Measurements from ENCODE around the gene NRN1L. TPM values are rescaled to one million over a fixed set of nuclear protein-coding genes. Genes with fewer than 3 reads are reported as not detected.
A peak's percentile ranks its signal among the peaks of the same experiment; 100 is the strongest.

The NRN1L gene
- total RNA-seq, 1 experiment from 2014 or later: 1.4 TPM

DNA sequence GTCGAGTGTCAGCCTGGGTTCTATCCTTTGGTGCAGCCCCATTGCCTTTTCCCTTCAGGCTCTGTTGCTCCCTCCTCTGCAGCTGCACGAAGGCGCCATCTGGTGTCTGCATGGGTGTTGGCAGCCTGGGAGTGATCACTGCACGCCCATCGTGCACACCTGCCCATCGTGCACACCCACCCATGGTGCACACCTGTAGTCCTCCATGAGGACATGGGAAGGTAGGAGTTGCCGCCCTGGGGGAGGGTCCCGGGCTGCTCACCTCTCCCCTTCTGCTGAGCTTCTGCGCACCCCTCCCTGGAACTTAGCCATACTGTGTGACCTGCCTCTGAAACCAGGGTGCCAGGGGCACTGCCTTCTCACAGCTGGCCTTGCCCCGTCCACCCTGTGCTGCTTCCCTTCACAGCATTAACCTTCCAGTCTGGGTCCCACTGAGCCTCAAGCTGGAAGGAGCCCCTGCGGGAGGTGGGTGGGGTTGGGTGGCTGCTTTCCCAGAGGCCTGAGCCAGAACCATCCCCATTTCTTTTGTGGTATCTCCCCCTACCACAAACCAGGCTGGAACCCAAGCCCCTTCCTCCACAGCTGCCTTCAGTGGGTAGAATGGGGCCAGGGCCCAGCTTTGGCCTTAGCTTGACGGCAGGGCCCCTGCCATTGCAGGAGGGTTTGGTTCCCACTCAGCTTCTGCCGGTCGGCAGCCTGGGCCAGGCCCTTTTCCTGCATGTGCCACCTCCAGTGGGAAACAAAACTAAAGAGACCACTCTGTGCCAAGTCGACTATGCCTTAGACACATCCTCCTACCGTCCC lies 44.1 kb downstream of the NRN1L start:
- Histone ChIP-seq H3K27ac (ENCODE audit: low read depth, low read length) (no peak overlapping the region), H3K79me2 (ENCODE audit: insufficient read depth, low read length) (0 out of 2 replicates have a peak, but pooled peaks cover 2% of the 10 kb centered on the region), H3K9ac (ENCODE audit: low read length) (no peak overlapping the region), H3K27me3 (ENCODE audit: insufficient read depth, low read length) (no peaks in the 10 kb centered on the region), H3K4me3 (replicated peaks in 1 of 2; ENCODE audit: low read depth in 1 of 2, low read length in 2 of 2) (no peak overlapping the region), H3K4me2 (ENCODE audit: low read length) (no peak overlapping the region), H3K9me2 (ENCODE audit: insufficient read depth) (no peaks in the 10 kb centered on the region), H3K4me1 (ENCODE audit: control insufficient read depth in 1 of 2, insufficient read depth in 2 of 2, low read length in 2 of 2) (no peaks in the 10 kb centered on the region; a peak in 1 of 4 replicates), H4K20me1 (ENCODE audit: insufficient read depth) (no peaks in the 10 kb centered on the region), H3K36me3 (ENCODE audit: control insufficient read depth in 1 of 2, insufficient read depth in 2 of 2, low read length in 2 of 2) (peaks cover 0 to 4% of the 10 kb centered on the region in 2 experiments; a peak in 2 of 4 replicates), H2AFZ (ENCODE audit: low read depth, low read length, poor library complexity, severe bottlenecking) (no peak overlapping the region), H3K9me3 (ENCODE audit: control insufficient read depth in 1 of 2, insufficient read depth in 1 of 2, low read depth in 1 of 2, low read length in 2 of 2) (no peaks in the 10 kb centered on the region)
- POLR2A ChIA-PET: no interaction called here
- CTCF ChIA-PET: interaction anchor here (0.7 to 1.3 kb wide), 5 partner anchors 43 to 407 kb away, joined by 3 to 5 read pairs (median 3); no protein-coding TSS in a partner anchor
- peak; percentile 24 for DNase-seq (ENCODE audit: low read depth, low spot score)
- intact Hi-C loops (cut with micrococcal nuclease): loop anchor here (1.0 kb wide), 2 partner anchors 45 to 256 kb away; no protein-coding TSS in a partner anchor
- peak; percentile 88 for ATAC-seq
- BruUV-seq (replicated peaks): no TSS peak
- RAD21 ChIA-PET (ENCODE audit: low non-redundant PET in 1 of 2, low total read pairs in 2 of 2, uncharacterized antibody in 2 of 2, unreplicated experiment in 2 of 2): no interaction called here
- peak; percentile 94 for TF ChIP-seq RAD21 (IDR thresholded peaks at IDR 0.05; ENCODE audit: low read depth)
- TF ChIP-seq, protein P1, sequence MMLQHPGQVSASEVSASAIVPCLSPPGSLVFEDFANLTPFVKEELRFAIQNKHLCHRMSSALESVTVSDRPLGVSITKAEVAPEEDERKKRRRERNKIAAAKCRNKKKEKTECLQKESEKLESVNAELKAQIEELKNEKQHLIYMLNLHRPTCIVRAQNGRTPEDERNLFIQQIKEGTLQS (IDR thresholded peaks at IDR 0.05): no peak
- TF ChIP-seq TCF7L2 (IDR thresholded peaks at IDR 0.05; ENCODE audit: borderline replicate concordance, extremely low read depth, insufficient read depth, insufficient read length): no peak
- TF ChIP-seq EGR1 (IDR thresholded peaks at IDR 0.05; ENCODE audit: low read depth): no peak
- TF ChIP-seq EZH2phosphoT487 (IDR thresholded peaks at IDR 0.05; ENCODE audit: borderline replicate concordance): no peak
- no peak for TF ChIP-seq EZH2 (IDR thresholded peaks at IDR 0.05)
- no peak for TF ChIP-seq POLR2A (IDR thresholded peaks at IDR 0.05; ENCODE audit: borderline replicate concordance, extremely low read depth, insufficient read depth, insufficient read length)
- TF ChIP-seq SRF (IDR thresholded peaks at IDR 0.05; ENCODE audit: low read depth): no peak
- TF ChIP-seq ELF1 (IDR thresholded peaks at IDR 0.05; ENCODE audit: borderline replicate concordance, low read depth): no peak
- TF ChIP-seq, protein P2, sequence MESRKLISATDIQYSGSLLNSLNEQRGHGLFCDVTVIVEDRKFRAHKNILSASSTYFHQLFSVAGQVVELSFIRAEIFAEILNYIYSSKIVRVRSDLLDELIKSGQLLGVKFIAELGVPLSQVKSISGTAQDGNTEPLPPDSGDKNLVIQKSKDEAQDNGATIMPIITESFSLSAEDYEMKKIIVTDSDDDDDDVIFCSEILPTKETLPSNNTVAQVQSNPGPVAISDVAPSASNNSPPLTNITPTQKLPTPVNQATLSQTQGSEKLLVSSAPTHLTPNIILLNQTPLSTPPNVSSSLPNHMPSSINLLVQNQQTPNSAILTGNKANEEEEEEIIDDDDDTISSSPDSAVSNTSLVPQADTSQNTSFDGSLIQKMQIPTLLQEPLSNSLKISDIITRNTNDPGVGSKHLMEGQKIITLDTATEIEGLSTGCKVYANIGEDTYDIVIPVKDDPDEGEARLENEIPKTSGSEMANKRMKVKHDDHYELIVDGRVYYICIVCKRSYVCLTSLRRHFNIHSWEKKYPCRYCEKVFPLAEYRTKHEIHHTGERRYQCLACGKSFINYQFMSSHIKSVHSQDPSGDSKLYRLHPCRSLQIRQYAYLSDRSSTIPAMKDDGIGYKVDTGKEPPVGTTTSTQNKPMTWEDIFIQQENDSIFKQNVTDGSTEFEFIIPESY (IDR thresholded peaks at IDR 0.05; ENCODE audit: extremely low read depth, insufficient replicate concordance, low read length): no peak
- no peak for TF ChIP-seq SIN3A (IDR thresholded peaks at IDR 0.05; ENCODE audit: low read depth)
- TF ChIP-seq YY1 (IDR thresholded peaks at IDR 0.05; ENCODE audit: extremely low read depth, insufficient replicate concordance, low read depth, low read length): no peak
- no peak for TF ChIP-seq CBX3 (IDR thresholded peaks at IDR 0.05; ENCODE audit: low read depth)
- TF ChIP-seq, protein P3, sequence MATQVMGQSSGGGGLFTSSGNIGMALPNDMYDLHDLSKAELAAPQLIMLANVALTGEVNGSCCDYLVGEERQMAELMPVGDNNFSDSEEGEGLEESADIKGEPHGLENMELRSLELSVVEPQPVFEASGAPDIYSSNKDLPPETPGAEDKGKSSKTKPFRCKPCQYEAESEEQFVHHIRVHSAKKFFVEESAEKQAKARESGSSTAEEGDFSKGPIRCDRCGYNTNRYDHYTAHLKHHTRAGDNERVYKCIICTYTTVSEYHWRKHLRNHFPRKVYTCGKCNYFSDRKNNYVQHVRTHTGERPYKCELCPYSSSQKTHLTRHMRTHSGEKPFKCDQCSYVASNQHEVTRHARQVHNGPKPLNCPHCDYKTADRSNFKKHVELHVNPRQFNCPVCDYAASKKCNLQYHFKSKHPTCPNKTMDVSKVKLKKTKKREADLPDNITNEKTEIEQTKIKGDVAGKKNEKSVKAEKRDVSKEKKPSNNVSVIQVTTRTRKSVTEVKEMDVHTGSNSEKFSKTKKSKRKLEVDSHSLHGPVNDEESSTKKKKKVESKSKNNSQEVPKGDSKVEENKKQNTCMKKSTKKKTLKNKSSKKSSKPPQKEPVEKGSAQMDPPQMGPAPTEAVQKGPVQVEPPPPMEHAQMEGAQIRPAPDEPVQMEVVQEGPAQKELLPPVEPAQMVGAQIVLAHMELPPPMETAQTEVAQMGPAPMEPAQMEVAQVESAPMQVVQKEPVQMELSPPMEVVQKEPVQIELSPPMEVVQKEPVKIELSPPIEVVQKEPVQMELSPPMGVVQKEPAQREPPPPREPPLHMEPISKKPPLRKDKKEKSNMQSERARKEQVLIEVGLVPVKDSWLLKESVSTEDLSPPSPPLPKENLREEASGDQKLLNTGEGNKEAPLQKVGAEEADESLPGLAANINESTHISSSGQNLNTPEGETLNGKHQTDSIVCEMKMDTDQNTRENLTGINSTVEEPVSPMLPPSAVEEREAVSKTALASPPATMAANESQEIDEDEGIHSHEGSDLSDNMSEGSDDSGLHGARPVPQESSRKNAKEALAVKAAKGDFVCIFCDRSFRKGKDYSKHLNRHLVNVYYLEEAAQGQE (IDR thresholded peaks at IDR 0.05; ENCODE audit: low read depth): no peak
- no peak for TF ChIP-seq ZNF274 (IDR thresholded peaks at IDR 0.05; ENCODE audit: low read depth, low read length)
- TF ChIP-seq POLR2AphosphoS5 (IDR thresholded peaks at IDR 0.05; ENCODE audit: low read depth, low read length): peak; percentile 19; the same call in 1 of the 2 replicates
- TF ChIP-seq CEBPB (IDR thresholded peaks at IDR 0.05; ENCODE audit: low read depth): no peak
- TF ChIP-seq, protein P4, sequence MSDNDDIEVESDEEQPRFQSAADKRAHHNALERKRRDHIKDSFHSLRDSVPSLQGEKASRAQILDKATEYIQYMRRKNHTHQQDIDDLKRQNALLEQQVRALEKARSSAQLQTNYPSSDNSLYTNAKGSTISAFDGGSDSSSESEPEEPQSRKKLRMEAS (IDR thresholded peaks at IDR 0.05): no peak
- no peak for TF ChIP-seq FOSL1 (IDR thresholded peaks at IDR 0.05; ENCODE audit: low read depth)
- no peak for TF ChIP-seq JUND (IDR thresholded peaks at IDR 0.05)
- no peak for TF ChIP-seq ZFX (IDR thresholded peaks at IDR 0.05)

Measured in HCT116 (cell line).